ENCODE data around the gene BBX. TPM values are rescaled to one million over a fixed set of nuclear protein-coding genes. Genes with fewer than 3 reads are reported as not detected.
A peak's percentile ranks its signal among the peaks of the same experiment; 100 is the strongest.

The BBX gene
- polyA plus RNA-seq, 1 experiment, result 46.1 TPM

- TF ChIP-seq, protein P1, sequence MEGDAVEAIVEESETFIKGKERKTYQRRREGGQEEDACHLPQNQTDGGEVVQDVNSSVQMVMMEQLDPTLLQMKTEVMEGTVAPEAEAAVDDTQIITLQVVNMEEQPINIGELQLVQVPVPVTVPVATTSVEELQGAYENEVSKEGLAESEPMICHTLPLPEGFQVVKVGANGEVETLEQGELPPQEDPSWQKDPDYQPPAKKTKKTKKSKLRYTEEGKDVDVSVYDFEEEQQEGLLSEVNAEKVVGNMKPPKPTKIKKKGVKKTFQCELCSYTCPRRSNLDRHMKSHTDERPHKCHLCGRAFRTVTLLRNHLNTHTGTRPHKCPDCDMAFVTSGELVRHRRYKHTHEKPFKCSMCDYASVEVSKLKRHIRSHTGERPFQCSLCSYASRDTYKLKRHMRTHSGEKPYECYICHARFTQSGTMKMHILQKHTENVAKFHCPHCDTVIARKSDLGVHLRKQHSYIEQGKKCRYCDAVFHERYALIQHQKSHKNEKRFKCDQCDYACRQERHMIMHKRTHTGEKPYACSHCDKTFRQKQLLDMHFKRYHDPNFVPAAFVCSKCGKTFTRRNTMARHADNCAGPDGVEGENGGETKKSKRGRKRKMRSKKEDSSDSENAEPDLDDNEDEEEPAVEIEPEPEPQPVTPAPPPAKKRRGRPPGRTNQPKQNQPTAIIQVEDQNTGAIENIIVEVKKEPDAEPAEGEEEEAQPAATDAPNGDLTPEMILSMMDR (IDR thresholded peaks at IDR 0.05; ENCODE audit: low read depth, low read length), result no peak
- CTCF ChIA-PET, result interaction anchor here (0.9 to 1.9 kb wide), 5 partner anchors 93 to 288 kb away, joined by 3 to 7 read pairs (median 5); no protein-coding TSS in a partner anchor
- peak overlapping the region; percentile 82 for H3K4me3 ChIP-seq (ENCODE audit: low read depth, low read length)
- H3K9me3 ChIP-seq (ENCODE audit: control insufficient read depth, insufficient read depth, low read length), result no peaks in the 10 kb centered on the region
- POLR2A ChIA-PET, result interaction anchor here (0.6 to 0.7 kb wide), 3 partner anchors 13 to 914 kb away, joined by 3 to 5 read pairs (median 4); no protein-coding TSS in a partner anchor
- peak overlapping the region; percentile 72 for H3K27ac ChIP-seq (ENCODE audit: low read depth, low read length)
- DNase-seq (ENCODE audit: low read depth, low spot score), result no peak
- H3K27me3 ChIP-seq (ENCODE audit: control insufficient read depth, insufficient read depth, low read length), result no peaks in the 10 kb centered on the region
These were observed 970 bp downstream of the BBX start for GRCh38 chr3:107523539-107524325.

DNA sequence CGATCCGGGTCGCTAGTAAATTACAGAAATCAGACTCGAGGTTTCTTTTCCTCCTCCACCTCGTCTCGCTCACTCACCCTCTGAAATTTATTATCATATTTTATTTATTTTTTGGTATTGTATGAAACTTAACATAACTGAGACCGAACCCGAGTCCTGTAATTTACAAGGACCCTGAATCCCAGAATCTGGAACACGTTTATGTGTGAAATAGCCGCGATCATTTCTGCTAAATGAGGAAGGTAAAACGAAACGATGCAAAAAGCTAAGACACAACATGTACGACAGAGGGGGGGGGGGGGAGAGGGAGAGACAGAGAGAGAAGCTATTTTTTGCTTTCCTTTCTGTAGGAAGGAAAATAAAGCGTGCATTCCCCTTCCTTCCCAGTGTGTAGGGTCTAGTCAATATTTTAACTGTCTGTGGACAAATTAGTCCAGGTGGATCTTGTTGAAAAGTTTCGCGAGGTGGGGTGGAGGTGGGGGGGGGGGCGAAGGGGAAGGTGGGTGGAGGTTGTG, 1.6 kb downstream of the BBX start:
- Histone ChIP-seq H3K4me3 (ENCODE audit: low read depth, low read length) (peak overlapping the region; percentile 82), H3K9me3 (ENCODE audit: control insufficient read depth, insufficient read depth, low read length) (no peaks in the 10 kb centered on the region), H3K27ac (ENCODE audit: low read depth, low read length) (peak overlapping the region; percentile 72), H3K27me3 (ENCODE audit: control insufficient read depth, insufficient read depth, low read length) (no peaks in the 10 kb centered on the region)
- ChIA-PET POLR2A (interaction anchor here (0.6 to 0.7 kb wide), 6 partner anchors 13 to 914 kb away, joined by 3 to 5 read pairs (median 4); no protein-coding TSS in a partner anchor), CTCF (interaction anchor here (0.5 to 1.4 kb wide), 6 partner anchors 11 to 288 kb away, joined by 3 to 7 read pairs (median 4); no protein-coding TSS in a partner anchor)
- TF ChIP-seq, protein P1 (IDR thresholded peaks at IDR 0.05; ENCODE audit: low read depth, low read length), result no peak
- no peak for DNase-seq (ENCODE audit: low read depth, low spot score)

GRCh38 chr3:107524841-107525643, 2.3 kb downstream of the BBX start:
- DNase-seq (ENCODE audit: low read depth, low spot score), result no peak
- no peaks in the 10 kb centered on the region for H3K9me3 ChIP-seq (ENCODE audit: control insufficient read depth, insufficient read depth, low read length)
- H3K4me3 ChIP-seq (ENCODE audit: low read depth, low read length), result peak overlapping the region; percentile 82
- H3K27ac ChIP-seq (ENCODE audit: low read depth, low read length), result no peak overlapping the region
- CTCF ChIA-PET, result interaction anchor here (0.5 to 1.9 kb wide), 8 partner anchors 10 to 289 kb away, joined by 3 to 8 read pairs (median 4); no protein-coding TSS in a partner anchor
- POLR2A ChIA-PET, result interaction anchor here (0.6 to 0.7 kb wide), 4 partner anchors 52 to 913 kb away, joined by 3 to 4 read pairs (median 3); no protein-coding TSS in a partner anchor
- TF ChIP-seq, protein P1 (IDR thresholded peaks at IDR 0.05; ENCODE audit: low read depth, low read length), result no peak
- H3K27me3 ChIP-seq (ENCODE audit: control insufficient read depth, insufficient read depth, low read length), result no peaks in the 10 kb centered on the region

DNA sequence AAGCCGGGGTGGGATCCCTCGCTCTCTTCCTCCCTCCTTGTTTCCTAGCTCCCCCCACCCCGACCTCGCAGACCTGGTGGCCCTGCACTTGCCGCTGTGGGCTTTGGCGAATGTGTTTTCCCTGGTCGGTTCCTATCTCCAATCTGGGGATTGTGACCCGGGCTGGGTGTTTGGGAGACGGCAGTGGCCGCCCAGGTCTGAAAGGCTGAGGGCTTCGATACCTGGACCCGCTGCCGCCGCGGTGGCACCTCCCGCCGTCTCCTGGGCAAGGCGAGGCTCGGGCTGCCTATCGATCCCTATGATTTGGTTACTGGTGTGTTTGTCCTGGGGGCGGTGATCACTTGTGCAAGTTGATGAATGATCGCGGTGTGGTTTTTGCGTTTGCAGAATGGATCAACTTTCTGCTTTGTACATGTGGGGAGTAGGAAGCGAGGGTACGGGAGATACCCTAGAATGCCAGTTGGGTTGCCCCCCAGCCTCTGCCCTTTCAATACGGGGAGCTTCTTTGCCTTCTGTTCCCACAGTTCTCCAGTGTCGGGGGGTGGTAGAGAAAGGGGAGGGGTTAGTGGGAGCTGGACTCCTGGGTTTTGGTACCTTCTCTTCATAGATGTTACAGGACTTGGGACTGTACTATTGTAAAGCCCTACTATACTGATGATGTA, 3.0 kb downstream of the BBX start:
- TF ChIP-seq, protein P1 (IDR thresholded peaks at IDR 0.05; ENCODE audit: low read depth, low read length), result no peak
- POLR2A ChIA-PET, result no interaction called here
- no peaks in the 10 kb centered on the region for H3K9me3 ChIP-seq (ENCODE audit: control insufficient read depth, insufficient read depth, low read length)
- CTCF ChIA-PET, result interaction anchor here (0.7 to 1.9 kb wide), 4 partner anchors 83 to 1021 kb away, joined by 3 to 8 read pairs (median 4); no protein-coding TSS in a partner anchor
- no peak for DNase-seq (ENCODE audit: low read depth, low spot score)
- peak overlapping the region; percentile 82 for H3K4me3 ChIP-seq (ENCODE audit: low read depth, low read length)
- no peak overlapping the region for H3K27ac ChIP-seq (ENCODE audit: low read depth, low read length)
- H3K27me3 ChIP-seq (ENCODE audit: control insufficient read depth, insufficient read depth, low read length), result no peaks in the 10 kb centered on the region
